GM21619 (cell line): ENCODE data around the gene DUOXA1.
"Not testable (repeated sequence)": the region's sequence is repeated elsewhere in the genome, so short reads cannot be mapped to it uniquely, and the experiment has no call there.

Source experiments
- ATAC-seq: cut with Tn5 transposase; IDR thresholded peaks from one replicate; pipeline ENCODE4 v1.9.1; 2021; ENCODE audit not compliant: unreplicated experiment

Gene DUOXA1

DNA sequence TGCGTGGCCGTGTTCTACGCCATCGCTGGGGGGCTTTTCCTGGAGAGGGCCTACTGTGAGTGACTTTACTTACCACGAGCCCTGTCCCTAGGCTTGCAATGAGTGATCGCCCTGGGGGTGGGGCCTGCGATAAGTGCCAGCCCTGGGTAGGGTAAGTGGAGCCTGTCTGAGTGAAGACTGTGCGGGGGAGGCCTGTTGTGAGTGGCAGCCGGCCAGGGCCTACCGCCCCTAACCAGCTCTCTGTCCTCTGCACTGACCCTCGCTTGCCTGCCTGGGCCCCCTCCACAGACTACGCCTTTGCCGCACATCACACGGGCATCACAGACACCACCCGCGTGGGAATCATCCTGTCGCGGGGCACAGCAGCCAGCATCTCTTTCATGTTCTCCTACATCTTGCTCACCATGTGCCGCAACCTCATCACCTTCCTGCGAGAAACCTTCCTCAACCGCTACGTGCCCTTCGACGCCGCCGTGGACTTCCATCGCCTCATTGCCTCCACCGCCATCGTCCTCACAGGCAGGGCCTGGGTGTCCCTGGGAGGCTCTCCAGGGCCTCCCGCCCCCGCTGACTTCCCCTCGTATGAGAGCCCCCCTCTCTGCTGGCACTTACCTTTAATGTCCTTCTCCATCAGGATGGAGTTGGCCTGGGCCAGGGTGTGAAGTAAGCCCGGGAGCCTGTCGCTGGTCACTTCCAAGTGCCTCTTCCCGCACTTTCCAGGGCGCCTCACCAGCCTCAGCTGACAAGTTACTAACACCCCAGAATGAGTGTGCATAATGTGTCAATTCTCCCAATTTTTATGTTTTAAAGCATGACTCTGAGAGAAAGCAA is 22.5 kb upstream of the DUOXA1 start:
- no peak for ATAC-seq

DNA sequence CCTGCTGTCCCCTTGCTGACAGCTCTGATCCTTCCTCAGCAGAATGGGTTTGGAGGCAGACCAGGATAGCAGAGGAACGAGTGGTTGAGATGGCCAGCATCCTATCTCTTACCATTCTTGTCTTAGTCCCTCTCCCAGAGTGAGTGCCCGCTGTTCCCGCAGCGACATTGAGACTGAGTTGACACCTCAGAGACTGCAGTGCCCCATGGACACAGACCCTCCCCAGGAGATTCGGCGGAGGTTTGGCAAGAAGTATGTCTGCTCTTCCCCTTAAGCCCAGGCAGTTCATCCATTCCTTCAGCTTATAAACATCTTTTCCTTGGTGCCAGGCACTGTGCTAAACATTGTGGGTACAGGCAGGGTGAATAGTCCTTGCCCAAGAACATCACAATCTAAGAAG is 21.3 kb upstream of the DUOXA1 start:
- no peak for ATAC-seq

DNA sequence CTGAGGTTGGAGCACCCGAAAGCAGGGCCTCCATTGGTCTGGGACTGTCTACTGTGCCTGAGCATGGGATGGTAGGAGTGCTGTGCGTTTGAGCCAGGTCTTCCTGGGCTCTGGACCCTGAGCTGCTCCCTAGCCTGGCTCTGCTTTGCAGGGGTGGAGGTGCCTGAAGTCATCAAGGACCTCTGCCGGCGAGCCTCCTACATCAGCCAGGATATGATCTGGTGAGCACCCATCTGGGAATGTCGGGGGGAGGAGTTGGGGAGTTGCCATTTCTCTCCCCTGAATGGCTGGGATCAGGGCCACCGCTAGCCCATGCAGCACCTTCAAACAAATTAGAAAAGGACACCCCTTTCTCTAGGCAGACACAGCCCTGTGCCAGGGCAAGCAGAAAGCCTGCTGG is 20.8 kb upstream of the DUOXA1 start:
- ATAC-seq = no peak

DNA sequence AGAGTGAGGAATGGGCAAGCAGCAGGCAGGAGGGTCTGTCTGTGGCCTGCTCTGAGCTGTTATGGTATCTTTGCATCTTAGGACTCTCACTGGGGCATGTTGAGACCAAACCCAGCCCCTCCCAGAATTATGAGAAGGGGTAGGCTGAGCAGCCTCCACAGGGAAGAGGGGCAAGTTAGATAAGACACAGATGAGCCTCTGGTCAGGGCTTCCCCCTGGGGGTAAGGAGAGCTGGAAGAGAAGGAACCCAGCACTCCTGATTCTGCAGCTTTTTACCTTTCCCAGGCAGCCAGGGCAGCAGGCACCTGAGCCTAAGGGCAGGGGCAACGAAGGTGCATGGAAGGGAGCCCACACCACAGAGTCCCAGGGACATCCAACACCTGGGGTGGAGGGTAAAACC is 19.4 kb upstream of the DUOXA1 start:
- ATAC-seq = no peak

DNA sequence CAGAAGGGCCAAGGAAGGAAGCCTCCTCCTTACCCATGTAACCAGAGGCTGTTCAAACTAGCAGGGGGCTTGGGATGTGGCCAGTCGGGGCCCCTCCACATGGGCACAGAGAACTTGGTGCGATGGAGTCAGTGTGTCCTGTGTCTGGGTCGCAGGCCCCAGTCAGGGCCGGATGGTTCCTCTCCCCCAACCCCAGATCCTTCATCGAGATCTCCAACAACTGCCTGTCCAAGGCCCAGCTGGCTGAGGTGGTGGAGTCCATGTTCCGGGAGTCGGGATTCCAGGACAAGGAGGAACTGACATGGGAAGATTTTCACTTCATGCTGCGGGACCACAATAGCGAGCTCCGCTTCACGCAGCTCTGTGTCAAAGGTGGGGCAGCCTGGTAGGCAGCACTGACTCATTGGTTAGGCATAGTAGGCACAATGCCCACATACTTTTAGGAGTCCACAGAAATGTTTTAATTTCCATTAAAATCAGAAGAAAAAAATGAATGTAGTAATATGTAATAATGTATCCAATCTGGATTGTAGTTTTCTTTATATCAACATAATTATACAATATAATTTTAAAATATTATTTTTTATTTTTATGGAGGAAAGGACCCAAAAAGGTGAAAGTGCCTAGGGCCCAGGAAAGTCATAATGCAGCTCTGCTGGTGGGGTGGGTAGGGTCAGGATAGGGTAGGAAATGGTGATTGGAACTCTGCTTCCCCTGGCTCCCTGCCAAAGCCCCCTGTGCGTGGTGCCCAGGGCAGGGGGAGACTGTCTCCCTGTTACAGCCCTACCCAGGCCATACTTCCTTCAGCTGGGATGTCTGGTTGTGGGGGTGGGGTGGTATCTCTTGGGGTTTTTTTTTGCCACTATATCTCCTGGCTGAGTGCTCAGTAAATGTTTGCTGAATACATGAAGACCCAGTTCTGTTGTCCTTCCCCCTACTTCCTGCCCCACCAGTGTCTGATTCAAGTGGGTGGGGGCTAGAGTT is 18.7 kb upstream of the DUOXA1 start:
- no peak for ATAC-seq

DNA sequence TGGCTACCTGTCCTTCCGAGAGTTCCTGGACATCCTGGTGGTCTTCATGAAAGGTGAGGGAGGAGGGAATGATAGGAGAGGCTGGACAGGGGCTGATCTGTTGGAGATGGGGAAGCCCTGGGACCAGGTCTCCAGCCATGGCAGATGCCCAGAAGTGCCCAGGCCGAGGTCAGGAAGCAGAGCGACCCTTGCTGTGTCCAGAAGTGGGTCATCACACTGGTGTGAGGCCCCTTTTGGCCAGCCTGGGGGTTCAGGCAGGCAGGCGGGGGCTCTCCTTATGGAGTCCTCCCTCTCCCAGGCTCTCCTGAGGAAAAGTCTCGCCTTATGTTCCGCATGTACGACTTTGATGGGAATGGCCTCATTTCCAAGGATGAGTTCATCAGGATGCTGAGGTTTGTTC is 17.9 kb upstream of the DUOXA1 start:
- no peak for ATAC-seq

DNA sequence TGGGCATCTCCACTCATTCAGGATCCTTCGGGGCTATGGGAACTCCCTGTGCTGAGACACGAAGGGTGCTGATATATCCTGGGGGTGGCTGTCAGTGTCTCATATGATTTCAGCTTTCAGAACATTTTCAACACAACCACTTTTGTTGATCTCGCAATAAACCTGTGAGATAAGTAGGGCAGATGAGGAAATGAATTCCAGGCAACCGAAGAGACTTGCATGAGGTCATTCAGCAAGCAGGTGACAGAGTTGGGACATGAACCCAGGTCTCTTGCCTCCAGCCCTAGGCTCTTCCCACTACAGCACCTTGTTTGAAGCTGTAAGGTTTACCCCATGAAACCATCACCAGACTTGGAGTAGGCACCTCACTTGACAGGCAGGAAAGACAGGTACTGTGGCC is 16.7 kb upstream of the DUOXA1 start:
- ATAC-seq = no peak

DNA sequence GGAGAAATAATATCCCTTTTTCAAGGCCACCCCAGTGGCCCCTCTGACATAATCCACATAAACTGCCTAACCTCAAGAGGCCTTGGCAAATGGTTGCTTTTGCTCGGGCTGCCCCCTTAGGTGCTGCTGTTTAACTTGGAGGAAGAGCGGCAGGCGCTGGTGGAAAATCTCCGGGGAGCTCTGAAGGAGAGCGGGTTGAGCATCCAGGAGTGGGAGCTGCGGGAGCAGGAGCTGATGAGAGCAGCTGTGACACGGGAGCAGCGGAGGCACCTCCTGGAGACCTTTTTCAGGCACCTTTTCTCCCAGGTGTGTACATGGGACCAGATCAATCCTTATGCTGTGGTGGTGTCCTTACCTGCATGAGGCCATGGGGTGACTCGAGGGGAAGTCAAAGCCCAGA is 15.1 kb upstream of the DUOXA1 start:
- no peak for ATAC-seq

DNA sequence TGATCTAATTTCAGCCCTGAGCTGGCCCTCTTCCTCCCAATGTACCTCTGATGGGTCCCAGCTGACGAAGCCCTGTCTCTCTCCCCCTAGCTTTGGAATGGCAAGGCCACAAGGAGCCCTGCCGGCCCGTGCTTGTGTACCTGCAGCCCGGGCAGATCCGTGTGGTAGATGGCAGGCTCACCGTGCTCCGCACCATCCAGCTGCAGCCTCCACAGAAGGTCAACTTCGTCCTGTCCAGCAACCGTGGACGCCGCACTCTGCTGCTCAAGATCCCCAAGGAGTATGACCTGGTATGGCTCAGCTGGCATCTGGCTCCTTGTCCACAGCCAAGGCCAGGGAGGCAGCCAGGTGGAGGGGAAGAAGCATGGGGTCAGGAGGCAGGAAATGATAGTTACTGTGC is 14.3 kb upstream of the DUOXA1 start:
- no peak for ATAC-seq

DNA sequence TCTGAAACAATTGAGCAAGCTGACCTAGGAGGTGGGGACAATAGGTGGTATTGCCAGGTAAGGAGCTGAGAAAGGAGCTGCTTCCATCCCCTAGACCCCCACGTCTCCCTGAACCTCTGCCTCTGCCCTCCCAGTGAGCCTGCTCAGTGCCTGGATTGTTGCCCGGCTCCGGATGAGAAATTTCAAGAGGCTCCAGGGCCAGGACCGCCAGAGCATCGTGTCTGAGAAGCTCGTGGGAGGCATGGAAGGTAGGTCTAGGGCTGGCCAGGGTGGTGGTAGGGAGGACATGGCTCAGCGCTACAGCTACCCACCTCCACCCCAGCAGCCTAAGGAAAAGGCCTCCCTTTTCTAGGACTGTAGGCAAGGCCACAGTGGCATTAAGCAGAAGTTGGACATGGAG is 13.4 kb upstream of the DUOXA1 start:
- ATAC-seq = no peak

DNA sequence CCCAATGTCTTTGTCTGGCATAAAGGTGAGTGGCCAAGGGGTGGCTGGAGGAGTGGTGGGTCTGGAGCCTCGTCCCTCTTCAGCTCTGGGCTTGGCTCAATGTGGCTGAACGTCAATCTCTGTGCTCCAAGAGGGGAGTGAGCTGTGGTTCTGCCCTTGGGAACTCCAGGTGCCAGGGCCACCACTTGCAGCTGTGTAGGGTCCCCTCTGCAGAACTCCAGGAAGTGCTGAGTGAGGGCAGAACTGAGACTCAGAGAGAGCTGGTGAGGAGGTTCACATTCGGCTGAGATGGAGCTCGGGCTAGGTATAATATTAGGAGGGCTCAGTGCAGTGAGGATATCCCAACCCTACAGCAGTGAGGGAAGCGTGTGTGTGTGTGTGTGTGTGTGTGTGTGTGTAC is 11.7 kb upstream of the DUOXA1 start:
- ATAC-seq = no peak

DNA sequence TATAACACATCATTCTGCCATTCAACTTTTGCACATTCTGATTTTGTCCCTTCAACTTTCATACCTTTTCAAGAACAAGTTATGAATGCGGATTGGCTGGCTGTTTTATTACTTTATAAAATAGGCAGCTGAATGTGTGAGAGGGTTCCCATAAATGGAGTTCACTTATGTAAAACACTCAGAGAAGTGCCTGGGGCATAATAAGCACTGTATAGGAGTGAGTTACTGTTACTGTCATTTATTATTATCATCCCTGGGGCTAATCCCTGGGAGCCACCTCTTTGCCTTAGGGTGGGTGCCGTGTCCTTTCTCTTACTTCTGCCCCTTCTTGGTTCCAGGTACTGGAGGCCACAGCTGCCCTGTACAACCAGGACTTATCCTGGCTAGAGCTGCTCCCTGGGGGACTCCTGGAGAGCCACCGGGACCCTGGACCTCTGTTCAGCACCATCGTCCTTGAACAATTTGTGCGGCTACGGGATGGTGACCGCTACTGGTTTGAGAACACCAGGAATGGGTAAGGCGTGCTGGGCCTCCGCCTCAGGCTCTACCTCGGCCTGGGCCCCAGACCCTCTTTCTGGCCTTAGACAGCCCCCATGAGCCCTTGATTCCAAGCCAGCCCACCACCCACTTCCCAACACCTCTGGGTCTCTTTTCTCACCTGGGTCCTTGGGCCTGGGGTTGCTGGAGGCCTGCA is 11.0 kb upstream of the DUOXA1 start:
- ATAC-seq = no peak

DNA sequence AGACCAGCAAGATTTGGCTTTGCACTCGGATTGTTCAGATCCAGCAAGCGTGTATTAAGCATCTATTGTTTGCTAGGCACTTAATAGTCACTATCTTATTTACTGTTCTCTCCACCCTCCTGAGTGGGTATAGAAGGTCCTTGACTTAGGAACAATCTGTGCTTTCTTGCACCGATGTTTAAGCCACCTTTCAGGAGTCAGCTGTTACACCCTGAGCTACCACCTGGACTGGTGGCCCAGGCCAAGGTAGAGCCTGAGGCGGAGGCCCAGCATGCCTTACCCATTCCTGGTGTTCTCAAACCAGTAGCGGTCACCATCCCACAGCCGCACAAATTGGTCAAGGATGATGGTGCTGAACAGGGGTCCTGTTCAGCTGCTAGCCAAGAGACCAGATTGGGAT is 10.1 kb upstream of the DUOXA1 start:
- ATAC-seq = no peak

DNA sequence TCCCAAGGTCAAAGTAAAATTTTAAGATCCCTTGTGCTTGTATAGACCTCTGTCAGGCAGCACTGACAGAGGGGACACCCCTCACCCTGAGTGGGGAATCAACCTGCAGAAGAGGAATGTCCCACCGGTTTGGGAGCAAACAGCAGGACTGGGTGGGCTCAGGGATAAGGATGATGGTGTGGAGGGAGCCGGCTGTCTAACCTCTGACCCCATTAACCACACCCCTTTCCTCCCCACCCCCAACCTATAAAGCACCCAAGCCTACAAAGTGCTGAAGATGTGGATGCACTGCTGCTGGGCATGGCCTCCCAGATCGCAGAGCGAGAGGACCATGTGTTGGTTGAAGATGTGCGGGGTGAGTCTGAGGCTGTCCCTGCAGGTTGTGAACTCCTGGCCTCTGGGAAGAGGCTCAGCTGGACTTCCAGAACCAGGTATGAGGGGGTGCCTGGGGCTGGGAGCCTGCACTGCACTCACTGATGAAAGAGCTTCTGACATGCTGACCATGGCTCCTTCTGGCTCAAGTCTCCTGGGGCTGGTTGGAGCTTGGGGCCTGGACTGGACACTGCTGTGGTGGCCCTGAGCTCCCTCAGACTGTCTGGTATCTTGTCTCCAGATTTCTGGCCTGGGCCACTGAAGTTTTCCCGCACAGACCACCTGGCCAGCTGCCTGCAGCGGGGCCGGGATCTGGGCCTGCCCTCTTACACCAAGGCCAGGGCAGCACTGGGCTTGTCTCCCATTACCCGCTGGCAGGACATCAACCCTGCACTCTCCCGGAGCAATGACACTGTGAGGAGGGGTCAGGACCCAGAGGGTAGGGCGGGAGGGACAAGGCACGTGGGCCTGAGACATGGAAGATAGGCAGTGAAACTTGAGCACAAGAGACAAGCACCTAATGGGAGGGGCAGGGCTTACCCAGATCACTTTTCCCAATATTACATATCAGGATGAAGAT is 9.4 kb upstream of the DUOXA1 start:
- no peak for ATAC-seq

DNA sequence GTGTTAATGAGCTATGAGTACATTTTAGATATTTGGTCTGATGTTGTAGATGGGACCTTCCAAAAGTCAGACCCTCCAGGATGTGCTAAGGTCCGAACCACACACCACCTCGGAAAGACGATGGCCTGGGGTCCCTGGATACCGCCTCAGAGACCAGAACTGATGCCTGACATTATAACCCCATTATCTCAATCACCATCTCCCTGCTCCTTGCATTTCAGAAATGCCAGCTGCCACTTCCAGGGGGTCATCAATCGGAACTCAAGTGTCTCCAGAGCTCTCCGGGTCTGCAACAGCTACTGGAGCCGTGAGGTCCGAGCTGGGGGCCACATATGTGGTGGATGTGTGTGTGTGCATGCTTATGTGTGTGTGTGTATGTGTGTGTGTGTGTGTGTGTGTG is 8.0 kb upstream of the DUOXA1 start:
- ATAC-seq = no peak

DNA sequence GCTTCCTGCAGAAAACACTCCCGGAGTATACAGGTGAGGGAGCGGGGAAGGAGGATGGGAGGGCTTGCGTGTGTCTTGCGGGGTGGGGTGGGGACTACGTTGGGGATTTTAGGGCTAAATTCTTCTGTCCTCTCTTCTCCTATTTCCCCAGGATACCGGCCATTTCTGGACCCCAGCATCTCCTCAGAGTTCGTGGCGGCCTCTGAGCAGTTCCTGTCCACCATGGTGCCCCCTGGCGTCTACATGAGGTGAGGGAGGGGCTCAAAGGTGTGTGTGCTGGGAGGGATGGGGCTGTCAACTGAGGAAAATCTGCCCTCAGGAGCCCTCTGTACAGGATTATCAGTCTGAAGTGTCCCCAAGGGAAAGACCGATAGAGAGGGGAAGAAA is 6.7 kb upstream of the DUOXA1 start:
- no peak for ATAC-seq

DNA sequence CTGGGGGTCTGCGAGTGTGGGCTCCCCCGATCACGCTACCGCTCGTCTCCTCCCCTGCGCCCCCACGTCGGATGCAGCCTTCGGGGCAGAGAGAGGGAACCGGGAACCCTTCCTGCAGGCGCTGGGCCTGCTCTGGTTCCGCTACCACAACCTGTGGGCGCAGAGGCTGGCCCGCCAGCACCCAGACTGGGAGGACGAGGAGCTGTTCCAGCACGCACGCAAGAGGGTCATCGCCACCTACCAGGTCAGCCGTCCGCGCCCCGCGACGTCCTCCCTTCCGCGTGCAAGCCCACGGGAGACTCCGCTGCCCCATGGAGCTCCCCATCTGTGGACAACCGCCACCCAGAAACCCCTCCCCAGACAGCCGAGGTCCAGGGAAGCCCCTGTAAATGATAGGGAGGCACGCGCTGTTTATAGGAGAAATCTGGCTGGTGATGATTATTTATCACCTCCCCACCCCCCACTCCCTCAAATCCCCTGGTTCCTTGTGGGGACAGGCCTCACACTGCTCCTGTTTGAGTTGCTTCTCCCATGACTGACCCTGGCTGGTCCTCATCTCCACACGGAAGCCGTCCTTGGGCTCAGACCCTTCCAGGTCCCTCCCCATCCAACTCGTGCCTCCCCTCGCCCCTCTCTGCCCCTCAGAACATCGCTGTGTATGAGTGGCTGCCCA is 6.2 kb upstream of the DUOXA1 start:
- ATAC-seq = not testable (repeated sequence)

DNA sequence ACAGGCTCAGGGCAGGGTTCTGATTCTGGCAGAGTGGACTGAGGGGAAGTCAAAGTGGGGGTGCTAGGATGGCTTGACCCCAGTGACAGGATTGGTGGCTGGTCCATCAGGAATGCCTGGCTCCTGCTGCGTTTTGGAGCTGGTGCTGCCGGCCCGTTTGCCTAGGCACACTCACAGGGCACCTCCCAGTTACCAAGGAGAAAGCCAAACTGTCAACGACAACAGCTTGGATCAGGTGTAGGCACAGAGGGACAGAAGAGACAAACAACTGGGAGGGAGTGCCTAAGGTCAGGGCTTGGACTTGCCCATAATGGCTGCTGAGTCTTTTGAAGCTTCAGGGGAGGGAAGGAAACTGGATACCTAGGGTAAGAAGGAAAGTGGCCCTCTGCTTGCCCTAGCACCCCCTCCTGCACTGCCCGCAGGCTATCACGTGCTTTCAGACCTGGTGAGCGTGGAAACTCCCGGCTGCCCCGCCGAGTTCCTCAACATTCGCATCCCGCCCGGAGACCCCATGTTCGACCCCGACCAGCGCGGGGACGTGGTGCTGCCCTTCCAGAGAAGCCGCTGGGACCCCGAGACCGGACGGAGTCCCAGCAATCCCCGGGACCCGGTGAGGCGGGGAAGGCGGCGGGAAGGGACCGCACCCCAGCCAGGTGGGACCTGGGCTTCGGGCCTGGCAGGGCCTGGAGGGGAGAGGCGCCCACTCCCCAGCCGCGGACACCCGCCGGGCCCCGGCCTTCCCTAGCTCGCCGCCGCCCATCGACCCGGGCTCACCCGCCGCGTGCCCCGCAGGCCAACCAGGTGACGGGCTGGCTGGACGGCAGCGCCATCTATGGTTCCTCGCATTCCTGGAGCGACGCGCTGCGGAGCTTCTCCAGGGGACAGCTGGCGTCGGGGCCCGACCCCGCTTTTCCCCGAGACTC is 5.3 kb upstream of the DUOXA1 start:
- no peak for ATAC-seq

DNA sequence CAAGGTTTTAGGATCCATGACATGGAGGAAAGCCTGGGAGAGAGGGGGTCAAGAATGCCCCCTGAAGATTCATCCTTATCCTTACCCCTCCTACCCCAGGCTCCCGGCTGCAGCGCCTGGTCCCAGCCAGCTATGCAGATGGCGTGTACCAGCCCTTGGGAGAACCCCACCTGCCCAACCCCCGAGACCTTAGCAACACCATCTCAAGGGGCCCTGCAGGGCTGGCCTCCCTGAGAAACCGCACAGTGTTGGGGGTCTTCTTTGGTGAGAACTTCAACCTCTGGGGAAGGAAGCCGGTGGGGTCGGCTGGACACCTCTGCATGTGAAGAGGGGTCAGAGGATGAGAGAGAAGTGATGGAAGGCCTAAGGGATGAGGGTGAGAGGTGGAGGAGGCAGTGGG is 4.4 kb upstream of the DUOXA1 start:
- no peak for ATAC-seq
